ENCODE measurements around the gene PPP1R15B. TPM values are rescaled to one million over a fixed set of nuclear protein-coding genes. Genes with fewer than 3 reads are reported as not detected.

PPP1R15B gene
- total RNA-seq, 2 experiments from 2014 or later: 72.6 to 79.2 TPM

- H3K9me2 ChIP-seq (ENCODE audit: insufficient read depth, low read length): no peaks in the 10 kb centered on the region
- no peak for DNase-seq (ENCODE audit: low spot score)
- no peak overlapping the region for H3K27ac ChIP-seq (ENCODE audit: low read depth, low read length, poor library complexity, severe bottlenecking)
- H3K4me3 ChIP-seq (ENCODE audit: low read depth, low read length, poor library complexity, severe bottlenecking): no peak overlapping the region
- POLR2A ChIA-PET: no interaction called here
- H3K4me1 ChIP-seq (ENCODE audit: insufficient read depth, low read length, poor library complexity, severe bottlenecking): peaks cover 8% of the 10 kb centered on the region
- no peaks in the 10 kb centered on the region for H3K9me3 ChIP-seq (ENCODE audit: low read length)
- H3K79me2 ChIP-seq (ENCODE audit: insufficient read depth, low read depth, low read length): no peaks in the 10 kb centered on the region
- intact Hi-C loops (cut with micrococcal nuclease; ENCODE audit: unreplicated experiment): no loop called here
- TF ChIP-seq EZH2phosphoT487 (IDR thresholded peaks at IDR 0.05; ENCODE audit: borderline replicate concordance, low read depth, low read length) (no peak), CTCF (conservative IDR thresholded peaks at IDR 0.05; ENCODE audit: low read length) (no peak)
- CTCF ChIA-PET (ENCODE audit: unreplicated experiment): no interaction called here
- no peak overlapping the region for H3K4me2 ChIP-seq (ENCODE audit: low read length)
- H3K36me3 ChIP-seq (ENCODE audit: insufficient read depth, low read length): no peaks in the 10 kb centered on the region
- no peak overlapping the region for H2AFZ ChIP-seq (ENCODE audit: low read length)
- no peaks in the 10 kb centered on the region for H4K20me1 ChIP-seq (ENCODE audit: insufficient read depth, low read length)
- no TSS peak for BruUV-seq (replicated peaks)
Measured at GRCh38 chr1:204376465-204376864, 35.2 kb downstream of the PPP1R15B start.

DNA sequence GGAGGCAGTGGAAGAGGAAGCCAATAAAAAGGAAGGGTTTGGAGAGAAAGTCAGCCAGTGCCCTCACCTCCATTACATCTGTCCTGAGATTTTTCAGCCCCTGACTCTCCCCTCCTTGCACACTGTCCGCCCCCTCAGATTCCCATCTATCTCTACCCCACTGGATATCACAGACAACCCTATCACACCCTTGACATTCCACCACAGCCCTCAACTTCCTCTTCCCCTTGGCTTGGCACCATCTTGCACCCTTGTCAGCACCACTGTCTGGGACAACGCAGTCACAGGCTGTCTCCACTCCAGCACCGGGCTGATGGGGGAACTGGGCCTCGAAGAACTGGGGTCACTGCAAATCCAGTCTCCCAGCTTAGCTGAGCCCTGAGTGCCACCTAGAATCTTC is 37.7 kb downstream of the PPP1R15B start:
- Histone ChIP-seq H3K4me1 (ENCODE audit: insufficient read depth, low read length, poor library complexity, severe bottlenecking) (peaks cover 8% of the 10 kb centered on the region), H3K27ac (ENCODE audit: low read depth, low read length, poor library complexity, severe bottlenecking) (no peak overlapping the region), H2AFZ (ENCODE audit: low read length) (no peak overlapping the region), H3K9me3 (ENCODE audit: low read length) (no peaks in the 10 kb centered on the region), H3K79me2 (ENCODE audit: insufficient read depth, low read depth, low read length) (no peaks in the 10 kb centered on the region), H3K9me2 (ENCODE audit: insufficient read depth, low read length) (no peaks in the 10 kb centered on the region), H4K20me1 (ENCODE audit: insufficient read depth, low read length) (no peaks in the 10 kb centered on the region), H3K4me2 (ENCODE audit: low read length) (no peak overlapping the region), H3K4me3 (ENCODE audit: low read depth, low read length, poor library complexity, severe bottlenecking) (no peak overlapping the region), H3K36me3 (ENCODE audit: insufficient read depth, low read length) (no peaks in the 10 kb centered on the region)
- ChIA-PET POLR2A (no interaction called here), CTCF (ENCODE audit: unreplicated experiment) (no interaction called here)
- no peak for DNase-seq (ENCODE audit: low spot score)
- BruUV-seq (replicated peaks): no TSS peak
- TF ChIP-seq EZH2phosphoT487 (IDR thresholded peaks at IDR 0.05; ENCODE audit: borderline replicate concordance, low read depth, low read length) (no peak), CTCF (conservative IDR thresholded peaks at IDR 0.05; ENCODE audit: low read length) (no peak)
- intact Hi-C loops (cut with micrococcal nuclease; ENCODE audit: unreplicated experiment): no loop called here

GRCh38 chr1:204370176-204370575 is 41.4 kb downstream of the PPP1R15B start:
- no peaks in the 10 kb centered on the region for H3K36me3 ChIP-seq (ENCODE audit: insufficient read depth, low read length)
- BruUV-seq (replicated peaks): no TSS peak
- no peaks in the 10 kb centered on the region for H3K79me2 ChIP-seq (ENCODE audit: insufficient read depth, low read depth, low read length)
- POLR2A ChIA-PET: no interaction called here
- H4K20me1 ChIP-seq (ENCODE audit: insufficient read depth, low read length): no peaks in the 10 kb centered on the region
- H3K9me3 ChIP-seq (ENCODE audit: low read length): no peaks in the 10 kb centered on the region
- no peak overlapping the region for H3K4me3 ChIP-seq (ENCODE audit: low read depth, low read length, poor library complexity, severe bottlenecking)
- TF ChIP-seq CTCF (conservative IDR thresholded peaks at IDR 0.05; ENCODE audit: low read length) (no peak), EZH2phosphoT487 (IDR thresholded peaks at IDR 0.05; ENCODE audit: borderline replicate concordance, low read depth, low read length) (no peak)
- H2AFZ ChIP-seq (ENCODE audit: low read length): no peak overlapping the region
- intact Hi-C loops (cut with micrococcal nuclease; ENCODE audit: unreplicated experiment): no loop called here
- CTCF ChIA-PET (ENCODE audit: unreplicated experiment): no interaction called here
- DNase-seq (ENCODE audit: low spot score): no peak
- H3K4me1 ChIP-seq (ENCODE audit: insufficient read depth, low read length, poor library complexity, severe bottlenecking): no peaks in the 10 kb centered on the region
- no peaks in the 10 kb centered on the region for H3K9me2 ChIP-seq (ENCODE audit: insufficient read depth, low read length)
- no peak overlapping the region for H3K4me2 ChIP-seq (ENCODE audit: low read length)
- H3K27ac ChIP-seq (ENCODE audit: low read depth, low read length, poor library complexity, severe bottlenecking): no peak overlapping the region
